GM18873 (cell line): Measurements from ENCODE around the gene PREP.
"Not testable (repeated sequence)": the region's sequence is repeated elsewhere in the genome, so short reads cannot be mapped to it uniquely, and the experiment has no call there.

Source experiments
- ATAC-seq: cut with Tn5 transposase; IDR thresholded peaks from one replicate; pipeline ENCODE4 v1.9.1; 2021; ENCODE audit warnings: mild to moderate bottlenecking, moderate library complexity, moderate number of reproducible peaks; ENCODE audit not compliant: unreplicated experiment, low FRiP score

The PREP gene

GRCh38 chr6:105402939-105403935 lies at the start of gene PREP:
PREP (minus strand) TSS chr6:105403082; CDS start chr6:105402891, 191 bp downstream.
- peak; percentile 76 for ATAC-seq

- no peak for ATAC-seq
Observed at GRCh38 chr6:105452376-105452775, 49.5 kb upstream of the PREP start.

DNA sequence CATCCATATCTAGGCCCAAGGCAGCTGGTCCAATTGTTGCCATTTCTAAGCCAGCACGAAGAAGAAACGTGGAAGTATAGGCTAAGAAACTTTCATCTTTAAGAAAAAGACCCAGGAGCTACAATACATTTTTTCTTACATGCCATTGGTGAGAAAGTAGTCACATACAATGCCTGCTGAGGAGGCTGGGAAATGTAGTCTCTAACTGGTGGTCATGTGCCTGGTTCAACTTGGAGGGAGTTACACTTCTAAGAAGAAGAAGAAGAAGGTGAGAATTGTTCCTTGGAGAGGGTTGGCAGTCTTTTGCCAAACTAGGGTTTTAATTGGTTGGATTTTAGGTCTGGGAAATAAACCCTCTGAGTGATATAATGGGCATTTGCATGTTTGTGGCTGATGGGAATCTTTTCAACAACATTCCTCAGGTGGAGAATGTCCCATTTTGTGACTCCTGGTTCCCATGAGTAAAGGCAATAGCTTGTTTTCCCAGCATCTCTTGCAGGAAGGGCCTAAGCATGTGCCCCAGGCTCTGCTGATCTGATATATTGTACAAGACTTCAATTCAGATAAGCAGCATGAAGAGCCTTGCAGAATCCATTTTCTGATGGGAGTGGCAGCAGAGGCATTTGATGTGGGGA lies 47.0 kb upstream of the PREP start:
- ATAC-seq = no peak

GRCh38 chr6:105445481-105445880 lies 42.6 kb upstream of the PREP start:
- no peak for ATAC-seq

DNA sequence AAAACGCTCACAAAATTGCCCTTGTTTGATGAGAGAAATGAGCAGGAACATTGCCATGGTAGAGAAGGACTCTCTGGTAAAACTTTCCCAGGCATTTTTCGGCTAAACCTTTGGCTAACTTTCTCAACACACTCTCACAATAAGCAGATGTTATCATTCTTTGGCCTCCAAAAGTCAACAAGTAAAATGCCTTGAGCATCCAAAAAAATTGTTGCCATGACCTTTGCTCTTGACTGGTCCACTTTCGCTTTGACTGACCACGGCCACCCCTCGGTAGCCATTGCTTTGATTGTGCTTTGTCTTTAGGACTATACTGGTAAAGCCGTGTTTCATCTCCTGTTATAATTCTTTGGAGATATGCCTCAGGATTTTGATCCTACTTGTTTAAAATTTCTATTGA lies 41.1 kb upstream of the PREP start:
- ATAC-seq = no peak

DNA sequence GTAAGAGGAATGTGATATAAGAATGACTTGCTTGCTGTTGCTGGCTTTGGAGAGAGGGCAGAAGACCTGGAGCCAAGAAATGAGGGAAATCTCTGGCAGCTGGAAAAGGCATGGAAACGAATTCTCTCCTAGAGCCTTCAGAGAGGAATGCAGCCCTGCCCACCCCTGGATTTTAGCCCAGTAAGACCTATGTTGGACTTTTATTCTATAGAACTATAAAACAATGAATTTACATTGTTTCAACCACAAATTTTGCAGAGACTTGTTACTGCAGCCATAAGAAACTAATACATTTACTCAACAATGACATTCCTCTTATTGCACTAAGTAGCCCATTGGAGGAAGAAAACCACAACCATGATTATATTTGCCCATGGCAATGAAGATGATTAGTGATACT lies 39.5 kb upstream of the PREP start:
- no peak for ATAC-seq

DNA sequence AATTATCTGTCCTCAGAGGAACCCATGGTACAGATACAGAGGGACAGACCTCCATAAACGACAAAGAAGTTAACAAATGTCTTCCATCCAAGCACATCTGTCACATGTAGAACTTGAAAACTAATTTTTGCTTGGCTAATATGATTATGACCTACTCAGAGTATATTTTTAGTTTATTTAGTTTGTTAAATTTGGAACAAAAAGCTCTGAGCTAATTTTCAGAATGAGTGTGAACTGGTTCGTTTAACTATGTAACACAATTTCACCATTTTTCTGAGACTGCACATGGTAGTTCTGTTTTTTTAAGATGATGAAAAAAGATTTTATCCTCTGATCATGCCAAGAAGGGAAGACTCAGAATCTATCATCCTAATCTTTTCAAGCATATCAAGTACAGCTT lies 34.4 kb upstream of the PREP start:
- no peak for ATAC-seq

DNA sequence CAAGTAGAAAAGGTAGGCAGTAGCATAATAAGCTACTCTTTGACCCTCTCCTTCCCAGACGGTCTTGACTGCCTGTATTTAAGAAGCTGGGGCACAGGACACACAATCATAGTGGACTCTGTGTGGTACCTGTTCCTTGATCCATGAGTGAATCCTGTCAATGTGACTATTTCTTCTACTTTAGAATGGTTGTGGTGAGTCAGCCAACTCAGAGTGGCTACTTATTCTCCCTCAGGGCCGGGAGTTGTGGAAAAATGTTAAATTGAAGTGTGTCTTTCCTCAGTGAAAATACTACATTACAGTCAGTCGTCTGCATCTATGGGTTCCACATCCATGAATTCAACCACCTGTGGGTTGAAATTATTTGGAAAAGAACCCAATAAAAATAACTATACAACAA lies 30.8 kb upstream of the PREP start:
- no peak for ATAC-seq

DNA sequence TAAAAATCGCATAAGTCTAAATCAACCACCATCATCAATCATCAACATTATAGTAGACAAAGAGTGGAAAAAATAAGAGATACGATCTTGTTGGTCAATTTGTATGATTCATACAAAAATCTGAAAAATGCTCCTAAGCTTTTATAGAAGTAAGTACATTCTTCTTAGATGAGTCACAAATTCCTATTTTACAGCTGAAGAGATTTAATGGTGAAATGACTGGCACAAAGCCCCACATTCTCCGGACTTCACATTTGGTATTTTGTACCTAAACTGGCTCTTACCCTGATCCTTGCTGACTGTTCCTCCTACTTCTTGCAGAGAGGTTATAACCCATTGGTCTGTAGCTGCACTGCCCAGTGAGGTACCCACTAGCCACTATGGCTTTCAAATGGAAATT lies 29.9 kb upstream of the PREP start:
- ATAC-seq = no peak

DNA sequence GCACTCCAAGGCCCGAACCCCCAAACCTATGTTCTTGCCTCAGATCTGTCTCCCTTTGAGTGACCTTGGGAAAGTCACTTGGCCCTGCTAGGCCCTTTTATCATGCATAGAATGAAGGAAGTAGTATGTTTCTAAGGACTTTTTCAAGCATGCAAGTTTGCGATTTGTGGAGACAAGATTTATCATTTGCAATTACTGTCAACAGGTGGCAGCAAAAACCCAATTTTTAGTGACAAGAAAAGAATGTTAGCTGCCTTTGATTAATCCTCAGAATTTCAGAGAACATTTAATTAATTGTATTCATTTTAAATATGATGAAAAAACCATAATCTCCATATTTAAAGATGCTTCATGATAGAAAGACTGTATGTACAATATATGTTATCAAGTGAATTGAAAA lies 28.3 kb upstream of the PREP start:
- ATAC-seq = no peak

DNA sequence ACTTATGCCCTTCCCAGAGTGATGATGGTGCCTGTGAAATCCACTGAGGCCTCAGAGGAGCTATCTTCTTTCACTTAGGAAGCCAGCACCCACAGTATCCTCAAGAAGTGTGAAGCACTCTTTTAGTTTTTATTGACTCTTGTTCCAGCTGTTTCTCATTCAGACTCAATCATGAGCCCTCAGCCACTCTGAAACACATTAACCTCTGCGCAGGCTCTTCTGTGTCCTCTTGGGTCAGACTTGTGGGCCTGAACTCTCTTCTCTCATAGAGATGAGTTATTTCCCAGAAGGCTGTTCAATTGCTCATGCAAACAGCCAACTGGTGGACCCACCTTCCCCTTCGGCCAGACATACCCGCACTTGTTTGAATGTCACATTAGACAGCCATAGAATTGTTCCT lies 27.8 kb upstream of the PREP start:
- ATAC-seq = no peak

- no peak for ATAC-seq
Observed at GRCh38 chr6:105429676-105430075, 26.8 kb upstream of the PREP start.

DNA sequence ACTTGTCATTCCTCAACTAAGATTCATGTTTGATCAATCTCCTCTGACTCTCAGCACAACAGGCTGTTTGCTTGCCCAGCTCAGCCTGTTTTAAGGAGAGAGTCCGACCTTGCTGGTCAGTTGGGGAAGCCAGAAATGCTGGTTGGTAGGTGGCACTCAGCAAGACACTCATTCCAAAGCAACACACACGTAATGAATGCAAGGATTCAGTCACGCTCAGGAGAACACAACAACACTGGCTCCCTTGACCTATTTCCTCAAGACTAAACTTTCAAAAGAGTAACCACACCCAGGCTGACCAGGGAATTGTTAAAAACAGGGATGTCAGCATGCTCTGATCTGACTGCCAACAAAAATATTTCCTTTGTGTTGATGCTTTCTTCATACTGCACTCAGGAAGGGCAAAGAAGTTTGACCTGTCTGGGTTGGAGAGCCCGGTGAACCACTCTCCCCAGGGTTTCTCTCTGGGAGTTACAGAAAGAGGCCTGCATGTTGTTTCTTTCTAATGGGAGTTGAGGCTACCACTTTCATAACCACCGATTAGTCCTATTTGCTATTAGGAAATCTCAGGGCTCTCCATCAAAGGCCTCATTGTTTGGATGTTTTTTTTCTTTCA lies 25.6 kb upstream of the PREP start:
- no peak for ATAC-seq

- ATAC-seq = no peak
Observed at GRCh38 chr6:105424175-105424783, 21.4 kb upstream of the PREP start.

GRCh38 chr6:105416971-105417370 lies 14.1 kb upstream of the PREP start:
- ATAC-seq = not testable (repeated sequence)

GRCh38 chr6:105409734-105410133 lies 6.9 kb upstream of the PREP start:
- no peak for ATAC-seq

GRCh38 chr6:105402090-105402938 lies 568 bp downstream of the PREP start:
- ATAC-seq = peak; percentile 46

- no peak for ATAC-seq
Observed at GRCh38 chr6:105401247-105402089, 1.4 kb downstream of the PREP start.

GRCh38 chr6:105400501-105400900 lies 2.4 kb downstream of the PREP start:
- no peak for ATAC-seq
